ENCODE results near the gene SLC9B2. TPM values are rescaled to one million over a fixed set of nuclear protein-coding genes. Genes with fewer than 3 reads are reported as not detected.

The SLC9B2 gene
- total and polyA plus RNA-seq, 10 of the 15 experiments (the other 5 are each of a cell fraction or from before 2014, with no cell fraction given), result 8.9 to 32.5 (median 25.3) TPM

- no peak for TF ChIP-seq MYB (IDR thresholded peaks at IDR 0.05; ENCODE audit: borderline replicate concordance, low read depth, low read length)
- no peak for TF ChIP-seq ZBTB40 (IDR thresholded peaks at IDR 0.05; ENCODE audit: borderline replicate concordance)
- ChIA-PET CTCF (interaction anchor here (0.6 kb wide), 1 partner anchor 98 kb away, joined by 3 read pairs; no protein-coding TSS in a partner anchor), SMC1A (ENCODE audit: uncharacterized antibody, unreplicated experiment) (interaction anchor here (0.9 kb wide), 1 partner anchor 53 kb away, joined by 3 read pairs; no protein-coding TSS in a partner anchor), RAD21 (ENCODE audit: unreplicated experiment) (no interaction called here), POLR2A (no interaction called here)
- no peaks in the 10 kb centered on the region for H3K9me3 ChIP-seq (replicated peaks; ENCODE audit: control insufficient read depth, insufficient read depth, low read length)
- 100% methylated on average over 2 of the region's 2 CpGs for WGBS (ENCODE audit: insufficient coverage, insufficient replicate concordance, low lambda C conversion rate, missing lambda C conversion rate)
- no TSS peak for BruUV-seq (replicated peaks)
- no peak overlapping the region for H2AFZ ChIP-seq (ENCODE audit: control insufficient read depth, low read depth, low read length)
- DNase-seq (ENCODE audit: low read depth, low spot score) (no peak), FAIRE-seq (no peak), ATAC-seq (no peak)
- H3K79me2 ChIP-seq (ENCODE audit: control insufficient read depth, insufficient read depth, low read length), result no peaks in the 10 kb centered on the region
- intact Hi-C loops (cut with micrococcal nuclease; ENCODE audit: unreplicated experiment), result no loop called here
- no peaks in the 10 kb centered on the region for H3K27me3 ChIP-seq (replicated peaks in 1 of 2; ENCODE audit: control insufficient read depth in 2 of 2, insufficient read depth in 2 of 2, low read length in 1 of 2)
- no peak overlapping the region for H3K9ac ChIP-seq (ENCODE audit: control insufficient read depth, insufficient read depth, low read length)
- no peaks in the 10 kb centered on the region for H4K20me1 ChIP-seq (ENCODE audit: control insufficient read depth, insufficient read depth)
- no peak overlapping the region for H3K4me3 ChIP-seq
- H3K27ac ChIP-seq (ENCODE audit: control insufficient read depth, insufficient read depth), result no peak overlapping the region
- in situ Hi-C loops (cut with MboI), result no loop called here
- H3K4me1 ChIP-seq (ENCODE audit: control insufficient read depth, insufficient read depth, low read length), result no peaks in the 10 kb centered on the region
- H3K36me3 ChIP-seq (ENCODE audit: control insufficient read depth in 2 of 2, insufficient read depth in 2 of 2, low read length in 1 of 2), result peaks cover 1 to 14% of the 10 kb centered on the region in 2 experiments; a peak in 2 of 4 replicates
- no peak overlapping the region for H3K4me2 ChIP-seq (ENCODE audit: control insufficient read depth, insufficient read depth)
Observed at GRCh38 chr4:103105558-103106356, 29.2 kb upstream of the SLC9B2 start.
